CD4-positive, CD25-positive, alpha-beta regulatory T cell (primary cell): ENCODE measurements around the gene COL6A2. TPM values are rescaled to one million over a fixed set of nuclear protein-coding genes. Genes with fewer than 3 reads are reported as not detected.

Experiments
- ATAC-seq, 2 donors: fragments of 150-1000 bp; cut with Tn5 transposase; one replicate each; pipeline ENCODE4 v1.10.0; 2021; ENCODE audit warnings: low read depth in 2 of 2, moderate number of reproducible peaks in 2 of 2, moderate library complexity in 1 of 2
- DNase-seq, 3 donors: peaks; one replicate each; pipeline versions ENCODE4 v3.0.0 to v3.0.0-alpha.2; 2012 to 2022; ENCODE audit warnings: mixed read lengths in 1 of 3
- H3K27ac ChIP-seq: one replicate; pipeline ENCODE4 v1.7.0; 2013; ENCODE audit warnings: mild to moderate bottlenecking, low read length; ENCODE audit not compliant: insufficient read depth, poor library complexity, severe bottlenecking
- H3K27me3 ChIP-seq: one replicate; pipeline ENCODE4 v1.7.0; 2013; ENCODE audit warnings: low read length; ENCODE audit not compliant: control insufficient read depth, insufficient read depth
- H3K36me3 ChIP-seq: one replicate; pipeline ENCODE4 v1.7.0; 2013; ENCODE audit warnings: mild to moderate bottlenecking, low read length, moderate library complexity; ENCODE audit not compliant: control insufficient read depth, insufficient read depth
- H3K4me1 ChIP-seq: 2 replicates; pipeline ENCODE4 v1.7.0; 2013; ENCODE audit warnings: mild to moderate bottlenecking, low read length; ENCODE audit not compliant: insufficient read depth, control insufficient read depth, poor library complexity, severe bottlenecking
- H3K4me3 ChIP-seq: one replicate; pipeline ENCODE4 v1.7.0; 2013; ENCODE audit warnings: low read depth, mild to moderate bottlenecking, low read length, moderate library complexity
- H3K9me3 ChIP-seq, 2 experiments: 1 replicate in 1 of 2; 2 replicates in 1 of 2; pipeline ENCODE4 v1.7.0; 2013; ENCODE audit warnings: low read length in 2 of 2, mild to moderate bottlenecking in 1 of 2, moderate library complexity in 1 of 2; ENCODE audit not compliant: control insufficient read depth in 2 of 2
- H3K27ac Mint-ChIP-seq, 3 donors: one replicate each; pipeline ENCODE4 v1.8.0; 2020 to 2022; ENCODE audit warnings: mild to moderate bottlenecking in 3 of 3, mixed read lengths in 3 of 3, moderate library complexity in 2 of 3
- H3K27me3 Mint-ChIP-seq: one replicate; pipeline ENCODE4 v1.8.0; 2022; ENCODE audit warnings: mild to moderate bottlenecking, mixed read lengths
- H3K36me3 Mint-ChIP-seq: one replicate; pipeline ENCODE4 v1.8.0; 2020; ENCODE audit warnings: mixed read lengths
- H3K4me1 Mint-ChIP-seq, 4 donors: one replicate each; pipeline ENCODE4 v1.8.0; 2020 to 2022; ENCODE audit warnings: mixed read lengths in 4 of 4, mild to moderate bottlenecking in 1 of 4
- H3K4me3 Mint-ChIP-seq, 4 donors: one replicate each; pipeline ENCODE4 v1.8.0; 2020 to 2022; ENCODE audit warnings: mild to moderate bottlenecking in 4 of 4, mixed read lengths in 4 of 4, moderate library complexity in 3 of 4
- H3K9me3 Mint-ChIP-seq, 7 donors: one replicate each; pipeline ENCODE4 v1.8.0; 2020 to 2022; ENCODE audit warnings: mixed read lengths in 7 of 7, mild to moderate bottlenecking in 3 of 7, moderate library complexity in 2 of 7
- polyA plus RNA-seq, 4 donors: library from polyadenylated mRNA; unstranded; fragments of 300-500 nt; fragmentation: Illumina TruSeq; gene quantifications; one replicate each; pipeline ENCODE4 v1.2.3, GENCODE V29; 2021
- total RNA-seq: library from RNA; stranded (reverse); gene quantifications from one replicate; pipeline ENCODE4 v1.2.3, GENCODE V29; 2022

Gene COL6A2
- total and polyA plus RNA-seq, 5 donors from 2014 or later: 0.08 to 12.9 (median 1.3) TPM

- Mint-ChIP-seq H3K4me3 (no peak overlapping the region), H3K4me1 (peaks cover 0 to 5% (median 1%) of the 10 kb centered on the region in 4 donors), H3K9me3 (no peaks in the 10 kb centered on the region), H3K27me3 (no peaks in the 10 kb centered on the region), H3K36me3 (no peaks in the 10 kb centered on the region), H3K27ac (no peak overlapping the region)
- ATAC-seq (no peak), DNase-seq (no peak)
- Histone ChIP-seq H3K4me1 (no peaks in the 10 kb centered on the region), H3K36me3 (no peaks in the 10 kb centered on the region), H3K27ac (no peak overlapping the region), H3K4me3 (no peak overlapping the region), H3K27me3 (no peaks in the 10 kb centered on the region), H3K9me3 (no peaks in the 10 kb centered on the region)
These were observed 53.5 kb downstream of the COL6A2 start for GRCh38 chr21:46151261-46151988.

GRCh38 chr21:46151989-46152926 lies 54.3 kb downstream of the COL6A2 start:
- Mint-ChIP-seq H3K36me3 (no peaks in the 10 kb centered on the region), H3K4me3 (no peak overlapping the region), H3K27me3 (no peaks in the 10 kb centered on the region), H3K27ac (no peak overlapping the region), H3K4me1 (peaks cover 0 to 5% (median 1%) of the 10 kb centered on the region in 4 donors), H3K9me3 (no peaks in the 10 kb centered on the region)
- DNase-seq (no peak), ATAC-seq (no peak)
- H3K27me3 ChIP-seq: no peaks in the 10 kb centered on the region
- H3K36me3 ChIP-seq: no peaks in the 10 kb centered on the region
- no peak overlapping the region for H3K27ac ChIP-seq
- no peaks in the 10 kb centered on the region for H3K9me3 ChIP-seq
- no peaks in the 10 kb centered on the region for H3K4me1 ChIP-seq
- H3K4me3 ChIP-seq: no peak overlapping the region

- Histone ChIP-seq H3K36me3 (no peaks in the 10 kb centered on the region), H3K27me3 (no peaks in the 10 kb centered on the region), H3K9me3 (no peaks in the 10 kb centered on the region), H3K27ac (no peak overlapping the region), H3K4me1 (no peaks in the 10 kb centered on the region), H3K4me3 (no peak overlapping the region)
- no peak for ATAC-seq
- Mint-ChIP-seq H3K27me3 (no peaks in the 10 kb centered on the region), H3K4me3 (no peak overlapping the region), H3K9me3 (no peaks in the 10 kb centered on the region), H3K27ac (no peak overlapping the region), H3K36me3 (no peaks in the 10 kb centered on the region), H3K4me1 (peaks cover 0 to 5% (median 1%) of the 10 kb centered on the region in 4 donors)
- DNase-seq: no peak
These were observed 55.0 kb downstream of the COL6A2 start for GRCh38 chr21:46152927-46153246.

- Mint-ChIP-seq H3K27ac (no peak overlapping the region), H3K4me3 (no peak overlapping the region)
- no peaks in the 10 kb centered on the region for H3K4me1 ChIP-seq
These were observed 55.6 kb downstream of the COL6A2 start for GRCh38 chr21:46153247-46154154.

GRCh38 chr21:46154155-46154954 lies 56.4 kb downstream of the COL6A2 start:
- Mint-ChIP-seq H3K27ac (no peak overlapping the region), H3K4me1 (peaks cover 0 to 2% (median 0%) of the 10 kb centered on the region in 4 donors), H3K27me3 (peaks cover 4% of the 10 kb centered on the region), H3K36me3 (no peaks in the 10 kb centered on the region), H3K4me3 (no peak overlapping the region), H3K9me3 (no peaks in the 10 kb centered on the region)
- no peaks in the 10 kb centered on the region for H3K27me3 ChIP-seq
- no peaks in the 10 kb centered on the region for H3K4me1 ChIP-seq
- DNase-seq (no peak), ATAC-seq (no peak)
- H3K9me3 ChIP-seq: no peaks in the 10 kb centered on the region
- H3K27ac ChIP-seq: no peak overlapping the region
- H3K36me3 ChIP-seq: no peaks in the 10 kb centered on the region
- H3K4me3 ChIP-seq: no peak overlapping the region

More at GRCh38 chr21:46153247-46154154, 55.6 kb downstream of the COL6A2 start:
- ATAC-seq (peak in 1 of 2 donors; percentile 42), DNase-seq (peak in 1 of 3 donors; percentile 28)
- Mint-ChIP-seq H3K4me1 (peaks cover 0 to 5% (median 1%) of the 10 kb centered on the region in 4 donors), H3K9me3 (no peaks in the 10 kb centered on the region), H3K27me3 (peaks cover 4% of the 10 kb centered on the region), H3K36me3 (no peaks in the 10 kb centered on the region)
- H3K4me3 ChIP-seq: no peak overlapping the region
- H3K27me3 ChIP-seq: no peaks in the 10 kb centered on the region
- H3K27ac ChIP-seq: no peak overlapping the region
- no peaks in the 10 kb centered on the region for H3K9me3 ChIP-seq
- no peaks in the 10 kb centered on the region for H3K36me3 ChIP-seq

GRCh38 chr21:46154955-46155513 lies 57.1 kb downstream of the COL6A2 start:
- H3K4me1 Mint-ChIP-seq: peaks cover 0 to 2% (median 0%) of the 10 kb centered on the region in 4 donors
- Histone ChIP-seq H3K27me3 (no peaks in the 10 kb centered on the region), H3K36me3 (no peaks in the 10 kb centered on the region), H3K4me3 (no peak overlapping the region), H3K27ac (no peak overlapping the region), H3K9me3 (no peaks in the 10 kb centered on the region), H3K4me1 (no peaks in the 10 kb centered on the region)
- ATAC-seq (no peak), DNase-seq (no peak)
- H3K27me3 Mint-ChIP-seq: peaks cover 4% of the 10 kb centered on the region
- no peaks in the 10 kb centered on the region for H3K9me3 Mint-ChIP-seq
- no peak overlapping the region for H3K4me3 Mint-ChIP-seq
- no peak overlapping the region for H3K27ac Mint-ChIP-seq
- no peaks in the 10 kb centered on the region for H3K36me3 Mint-ChIP-seq
